IMR-90 (cell line): ENCODE results near the gene NTF3. TPM values are rescaled to one million over a fixed set of nuclear protein-coding genes. Genes with fewer than 3 reads are reported as not detected.

Source experiments
- ATAC-seq: fragments of 200-7000 bp; cut with Tn5 transposase; 2 replicates; pipeline ENCODE4 v1.9.1; 2020; ENCODE audit warnings: low read depth, mild to moderate bottlenecking, moderate library complexity
- BruUV-seq: library from RNA; stranded (reverse); fragments of 400-500 nt; replicated peaks from 2 replicates; lab custom pipeline; 2021; lab: Mats Ljungman, UMichigan
- CTCF ChIA-PET: fragments of 300-600 bp; formaldehyde crosslinking; extraction: SDS; loops from one replicate; lab custom pipeline; 2021; ENCODE audit warnings: antibody characterized with exemption; lab: Yijun Ruan, JAX
- POLR2A ChIA-PET: fragments of 300-600 bp; sonication (Branson Sonifier 250); formaldehyde crosslinking; loops from one replicate; lab custom pipeline; 2022; ENCODE audit warnings: antibody characterized with exemption; ENCODE audit not compliant: unreplicated experiment; lab: Charles Lee
- DNase-seq: peaks from one replicate; pipeline ENCODE4 v3.0.0; 2013
- H2AFZ ChIP-seq: replicated peaks from 2 replicates; pipeline ENCODE3; 2013; ENCODE audit warnings: low read length, mild to moderate bottlenecking; ENCODE audit not compliant: poor library complexity
- H2AK5ac ChIP-seq: 2 replicates; pipeline ENCODE4 v1.6.1; 2013; ENCODE audit warnings: low read depth, low read length, inconsistent platforms
- H2AK9ac ChIP-seq: replicated peaks from 2 replicates; pipeline ENCODE3; 2013; ENCODE audit warnings: mild to moderate bottlenecking, low read depth, low read length, moderate library complexity; ENCODE audit not compliant: poor library complexity
- H2BK120ac ChIP-seq: 2 replicates; pipeline ENCODE4 v1.6.1; 2013; ENCODE audit warnings: low read depth, low read length, inconsistent platforms
- H2BK15ac ChIP-seq: 3 replicates; pipeline ENCODE4 v1.6.1; 2013; ENCODE audit warnings: low read depth, low read length, inconsistent platforms
- H2BK20ac ChIP-seq: 2 replicates; pipeline ENCODE4 v1.6.1; 2013; ENCODE audit warnings: low read depth, mild to moderate bottlenecking, inconsistent platforms, low read length, moderate library complexity
- H2BK5ac ChIP-seq: 2 replicates; pipeline ENCODE4 v1.6.1; 2013; ENCODE audit warnings: mild to moderate bottlenecking, low read depth, low read length, inconsistent platforms; ENCODE audit not compliant: poor library complexity, severe bottlenecking
- H3K14ac ChIP-seq: replicated peaks from 2 replicates; pipeline ENCODE4 v1.6.1; 2013; ENCODE audit warnings: low read depth, low read length, inconsistent platforms
- H3K18ac ChIP-seq: 2 replicates; pipeline ENCODE4 v1.6.1; 2013; ENCODE audit warnings: low read depth, low read length, control low read depth
- H3K23ac ChIP-seq: 2 replicates; pipeline ENCODE4 v1.6.1; 2013; ENCODE audit warnings: low read depth, low read length, inconsistent platforms
- H3K27ac ChIP-seq: 2 replicates; pipeline ENCODE4 v1.5.1; 2013; ENCODE audit warnings: mild to moderate bottlenecking, control low read depth, low read length; ENCODE audit not compliant: insufficient read depth
- H3K27me3 ChIP-seq: 2 replicates; pipeline ENCODE4 v1.6.1; 2013; ENCODE audit warnings: low read length; ENCODE audit not compliant: control insufficient read depth, insufficient read depth
- H3K36me3 ChIP-seq: 2 replicates; pipeline ENCODE4 v1.6.1; 2013; ENCODE audit warnings: low read length, mixed read lengths; ENCODE audit not compliant: control insufficient read depth, insufficient read depth
- H3K4ac ChIP-seq: 2 replicates; pipeline ENCODE4 v1.6.1; 2013; ENCODE audit warnings: low read depth, low read length, inconsistent platforms
- H3K4me1 ChIP-seq: 2 replicates; pipeline ENCODE4 v1.6.1; 2013; ENCODE audit warnings: low read length, mixed read lengths; ENCODE audit not compliant: control insufficient read depth, insufficient read depth
- H3K4me2 ChIP-seq: 2 replicates; pipeline ENCODE4 v1.6.1; 2013; ENCODE audit warnings: low read depth, mild to moderate bottlenecking, control low read depth, low read length, moderate library complexity
- H3K4me3 ChIP-seq: 2 replicates; pipeline ENCODE4 v1.5.1; 2013; ENCODE audit warnings: low read depth, mild to moderate bottlenecking, control low read depth, low read length, moderate library complexity; ENCODE audit not compliant: insufficient read depth
- H3K56ac ChIP-seq: 2 replicates; pipeline ENCODE4 v1.6.1; 2013; ENCODE audit warnings: low read length, inconsistent platforms; ENCODE audit not compliant: insufficient read depth; ENCODE audit errors: extremely low read depth
- H3K79me1 ChIP-seq, 2 experiments: 2 replicates each; pipeline ENCODE4 v1.6.1; 2013; ENCODE audit warnings: low read length in 2 of 2, inconsistent platforms in 1 of 2, low read depth in 1 of 2
- H3K9ac ChIP-seq: 2 replicates; pipeline ENCODE4 v1.6.1; 2013; ENCODE audit warnings: low read depth, low read length, control low read depth
- H3K9me1 ChIP-seq: 2 replicates; pipeline ENCODE4 v1.6.1; 2013; ENCODE audit warnings: low read length, inconsistent platforms; ENCODE audit not compliant: insufficient read depth
- H3K9me3 ChIP-seq: 2 replicates; pipeline ENCODE4 v1.6.1; 2013; ENCODE audit warnings: low read length; ENCODE audit not compliant: control insufficient read depth, insufficient read depth
- H4K20me1 ChIP-seq: 2 replicates; pipeline ENCODE4 v1.6.1; 2013; ENCODE audit warnings: low read length, inconsistent platforms; ENCODE audit not compliant: insufficient read depth
- H4K5ac ChIP-seq: 2 replicates; pipeline ENCODE4 v1.6.1; 2013; ENCODE audit warnings: mild to moderate bottlenecking, low read depth, low read length, control low read depth
- H4K8ac ChIP-seq, 2 experiments: 2 replicates each; pipeline ENCODE4 v1.6.1; 2013; ENCODE audit warnings: low read depth in 2 of 2, low read length in 2 of 2, control low read depth in 1 of 2, inconsistent platforms in 1 of 2
- H4K91ac ChIP-seq: 2 replicates; pipeline ENCODE4 v1.6.1; 2013; ENCODE audit warnings: low read depth, low read length, inconsistent platforms; ENCODE audit not compliant: insufficient read depth
- BHLHE40 ChIP-seq: fragments of 150-350 bp; IDR thresholded peaks from 2 replicates; pipeline ENCODE4 v1.6.1; 2016; ENCODE audit warnings: mild to moderate bottlenecking, low read depth, low read length
- FOS ChIP-seq: fragments of 150-350 bp; IDR thresholded peaks from 2 replicates; pipeline ENCODE4 v1.6.1; 2016; ENCODE audit warnings: low read depth, low read length
- MAFK ChIP-seq: IDR thresholded peaks from 2 replicates; pipeline ENCODE4 v1.6.1; 2012; ENCODE audit warnings: low read depth, low read length, improper control_type of control experiment
- MXI1 ChIP-seq: IDR thresholded peaks from 2 replicates; pipeline ENCODE4 v1.6.1; 2012; ENCODE audit warnings: low read depth, mild to moderate bottlenecking, low read length, moderate library complexity, borderline replicate concordance
- RFX5 ChIP-seq: IDR thresholded peaks from 2 replicates; pipeline ENCODE4 v1.8.0; 2012; ENCODE audit warnings: low read depth, mild to moderate bottlenecking, low read length, moderate library complexity
- WGBS, 2 experiments: methylation state at CpG; one replicate each; pipeline versions ENCODE4 v1.1.5 to v1.1.7; 2013; ENCODE audit warnings: missing lambda C conversion rate in 2 of 2; ENCODE audit not compliant: insufficient read length in 1 of 2; ENCODE audit errors: extremely low coverage in 2 of 2; 5-methylcytosine and 5-hydroxymethylcytosine counted together
- dilution Hi-C: fragments of 300-500 bp; cut with HindIII; formaldehyde crosslinking; loops from one replicate; pipeline ENCODE4 v1.14.3; 2018; ENCODE audit warnings: low sequenced_read_pairs; ENCODE audit not compliant: unreplicated experiment
- in situ Hi-C: fragments of 300-500 bp; cut with MboI; formaldehyde crosslinking; loops from 3 replicates; pipeline ENCODE4 v1.14.3; 2019; ENCODE audit warnings: low sequenced_read_pairs, inconsistent platforms, mixed read lengths
- intact Hi-C: fragments of 100-400 bp; cut with micrococcal nuclease; formaldehyde crosslinking; loops from 2 replicates; pipeline ENCODE4 v1.10.0; 2022
- polyA plus RNA-seq, 3 experiments: library from polyadenylated mRNA; depleted of rRNA; stranded (reverse); fragments of >200 nt; gene quantifications; 2 replicates each; pipeline ENCODE4 v1.2.3, GENCODE V29; 2012; ENCODE audit warnings: low replicate concordance in 1 of 3
- total RNA-seq: library from RNA; depleted of rRNA; stranded (reverse); fragments of >200 nt; gene quantifications from 2 replicates; pipeline ENCODE4 v1.2.3, GENCODE V29; 2012
- TF ChIP-seq, protein P1 (sequence below): fragments of 150-350 bp; IDR thresholded peaks from 2 replicates; pipeline ENCODE4 v1.6.1; 2017; ENCODE audit warnings: mild to moderate bottlenecking, antibody characterized with exemption, low read length, low read depth
- TF ChIP-seq, protein P2 (sequence below): conservative IDR thresholded peaks from 2 replicates; pipeline ENCODE4 v1.5.1; 2012; ENCODE audit warnings: mild to moderate bottlenecking, low read depth, low read length, improper control_type of control experiment
- TF ChIP-seq, protein P3 (sequence below): fragments of 150-350 bp; IDR thresholded peaks from 2 replicates; pipeline ENCODE4 v1.6.1; 2016; ENCODE audit warnings: low read depth, mild to moderate bottlenecking, low read length, moderate library complexity, borderline replicate concordance

The NTF3 gene
- total and polyA plus RNA-seq, 2 of the 4 experiments (the other 2 are of a cell fraction), result 12.2 to 32.4 TPM

GRCh38 chr12:5478081-5478706, 46.3 kb downstream of the NTF3 start:
- no peak overlapping the region; the same call in 1 of the 2 replicates for H3K18ac ChIP-seq
- no peak overlapping the region for H3K56ac ChIP-seq
- H4K5ac ChIP-seq, result no peak overlapping the region
- no TSS peak for BruUV-seq
- no peak overlapping the region for H2BK120ac ChIP-seq
- no peak overlapping the region for H4K8ac ChIP-seq
- H2BK5ac ChIP-seq, result no peak overlapping the region
- H2AFZ ChIP-seq, result no peak overlapping the region
- no peak overlapping the region for H3K4me3 ChIP-seq
- no peak overlapping the region for H3K14ac ChIP-seq
- H4K91ac ChIP-seq, result no peak overlapping the region
- ATAC-seq (no peak), DNase-seq (peak; percentile 44)
- dilution Hi-C loops (no loop called here), intact Hi-C loops (no loop called here), in situ Hi-C loops (no loop called here)
- no peak overlapping the region for H3K23ac ChIP-seq
- peaks cover 38% of the 10 kb centered on the region for H3K9me1 ChIP-seq
- peaks cover 24% of the 10 kb centered on the region for H3K4me1 ChIP-seq
- no peaks in the 10 kb centered on the region for H3K9me3 ChIP-seq
- no peak overlapping the region for H2BK15ac ChIP-seq
- peaks cover 73 to 93% of the 10 kb centered on the region in 2 experiments for H3K79me1 ChIP-seq
- TF ChIP-seq MAFK (no peak), MXI1 (no peak), BHLHE40 (no peak), RFX5 (no peak), FOS (no peak)
- TF ChIP-seq, protein P1, sequence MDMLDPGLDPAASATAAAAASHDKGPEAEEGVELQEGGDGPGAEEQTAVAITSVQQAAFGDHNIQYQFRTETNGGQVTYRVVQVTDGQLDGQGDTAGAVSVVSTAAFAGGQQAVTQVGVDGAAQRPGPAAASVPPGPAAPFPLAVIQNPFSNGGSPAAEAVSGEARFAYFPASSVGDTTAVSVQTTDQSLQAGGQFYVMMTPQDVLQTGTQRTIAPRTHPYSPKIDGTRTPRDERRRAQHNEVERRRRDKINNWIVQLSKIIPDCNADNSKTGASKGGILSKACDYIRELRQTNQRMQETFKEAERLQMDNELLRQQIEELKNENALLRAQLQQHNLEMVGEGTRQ, result peak; percentile 58; the same call in 1 of the 2 replicates
- TF ChIP-seq, protein P2, sequence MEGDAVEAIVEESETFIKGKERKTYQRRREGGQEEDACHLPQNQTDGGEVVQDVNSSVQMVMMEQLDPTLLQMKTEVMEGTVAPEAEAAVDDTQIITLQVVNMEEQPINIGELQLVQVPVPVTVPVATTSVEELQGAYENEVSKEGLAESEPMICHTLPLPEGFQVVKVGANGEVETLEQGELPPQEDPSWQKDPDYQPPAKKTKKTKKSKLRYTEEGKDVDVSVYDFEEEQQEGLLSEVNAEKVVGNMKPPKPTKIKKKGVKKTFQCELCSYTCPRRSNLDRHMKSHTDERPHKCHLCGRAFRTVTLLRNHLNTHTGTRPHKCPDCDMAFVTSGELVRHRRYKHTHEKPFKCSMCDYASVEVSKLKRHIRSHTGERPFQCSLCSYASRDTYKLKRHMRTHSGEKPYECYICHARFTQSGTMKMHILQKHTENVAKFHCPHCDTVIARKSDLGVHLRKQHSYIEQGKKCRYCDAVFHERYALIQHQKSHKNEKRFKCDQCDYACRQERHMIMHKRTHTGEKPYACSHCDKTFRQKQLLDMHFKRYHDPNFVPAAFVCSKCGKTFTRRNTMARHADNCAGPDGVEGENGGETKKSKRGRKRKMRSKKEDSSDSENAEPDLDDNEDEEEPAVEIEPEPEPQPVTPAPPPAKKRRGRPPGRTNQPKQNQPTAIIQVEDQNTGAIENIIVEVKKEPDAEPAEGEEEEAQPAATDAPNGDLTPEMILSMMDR, result no peak
- TF ChIP-seq, protein P3, sequence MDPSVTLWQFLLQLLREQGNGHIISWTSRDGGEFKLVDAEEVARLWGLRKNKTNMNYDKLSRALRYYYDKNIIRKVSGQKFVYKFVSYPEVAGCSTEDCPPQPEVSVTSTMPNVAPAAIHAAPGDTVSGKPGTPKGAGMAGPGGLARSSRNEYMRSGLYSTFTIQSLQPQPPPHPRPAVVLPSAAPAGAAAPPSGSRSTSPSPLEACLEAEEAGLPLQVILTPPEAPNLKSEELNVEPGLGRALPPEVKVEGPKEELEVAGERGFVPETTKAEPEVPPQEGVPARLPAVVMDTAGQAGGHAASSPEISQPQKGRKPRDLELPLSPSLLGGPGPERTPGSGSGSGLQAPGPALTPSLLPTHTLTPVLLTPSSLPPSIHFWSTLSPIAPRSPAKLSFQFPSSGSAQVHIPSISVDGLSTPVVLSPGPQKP, result no peak
- CTCF ChIA-PET, result no interaction called here
- no peak overlapping the region for H3K4ac ChIP-seq
- H2AK9ac ChIP-seq, result no peak overlapping the region
- POLR2A ChIA-PET, result no interaction called here
- no peak overlapping the region for H2AK5ac ChIP-seq
- H3K36me3 ChIP-seq, result peaks cover 8% of the 10 kb centered on the region
- H3K9ac ChIP-seq, result no peak overlapping the region
- no peak overlapping the region; the same call in 1 of the 2 replicates for H3K27ac ChIP-seq
- H3K4me2 ChIP-seq, result no peak overlapping the region
- no peaks in the 10 kb centered on the region for H3K27me3 ChIP-seq
- 20% methylated on average over 1 of the region's 8 CpGs; no CpG with 5 or more reads in 1 of the 2 experiments for WGBS, 2 experiments
- H4K20me1 ChIP-seq, result peaks cover 25% of the 10 kb centered on the region
- H2BK20ac ChIP-seq, result no peak overlapping the region
